ENCODE data around the gene MMP2. TPM values are rescaled to one million over a fixed set of nuclear protein-coding genes. Genes with fewer than 3 reads are reported as not detected.

Gene MMP2
- total RNA-seq, 4 donors from 2014 or later: 211 to 368 (median 256) TPM

DNA sequence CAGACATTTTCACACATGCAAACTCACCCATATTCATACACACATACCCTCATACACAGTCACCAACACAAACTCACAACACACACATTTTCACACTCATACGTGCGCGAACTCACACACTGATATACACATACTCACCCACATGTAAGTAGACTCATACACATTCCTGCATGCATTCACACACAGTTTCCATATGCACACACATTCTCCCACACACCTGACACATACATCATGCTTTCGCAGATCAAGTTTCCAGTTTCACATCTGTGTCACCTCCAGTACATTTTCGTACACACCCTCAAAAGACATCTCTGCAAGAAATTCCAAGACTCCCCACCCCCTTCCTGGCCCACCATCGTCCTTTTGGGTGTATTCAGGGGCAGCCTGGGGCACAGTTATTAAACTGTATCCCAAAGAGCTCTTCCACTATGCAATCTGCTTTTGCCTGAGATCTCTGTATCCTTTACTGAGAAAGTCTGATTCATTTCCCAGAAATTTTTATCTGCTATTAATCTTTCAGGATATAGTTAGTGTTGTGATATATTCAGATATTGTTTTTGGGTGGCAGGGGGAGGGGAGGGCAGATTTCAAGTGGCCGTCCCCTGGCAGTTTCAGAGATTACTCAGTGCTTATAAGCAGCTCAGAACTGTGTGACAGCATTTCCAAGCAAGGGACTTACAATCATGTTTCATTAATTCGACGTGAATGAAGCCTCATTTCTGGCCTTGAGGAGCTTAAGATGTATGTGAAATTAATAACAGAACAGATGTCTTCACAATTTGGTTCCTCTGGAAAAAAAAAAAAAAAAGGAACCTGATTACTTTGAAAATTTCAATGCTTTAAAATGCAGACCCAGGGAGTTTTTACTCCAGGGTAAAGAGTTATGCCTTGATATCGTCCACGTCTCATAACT is 35.3 kb upstream of the MMP2 start:
- no peaks in the 10 kb centered on the region for H3K9me3 ChIP-seq
- intact Hi-C loops (cut with DNase I): no loop called here
- peaks cover 0 to 7% (median 0%) of the 10 kb centered on the region in 4 donors for H3K4me1 ChIP-seq
- WGBS: 45% methylated on average over 11 of the region's 11 CpGs
- H3K4me3 ChIP-seq: no peak overlapping the region
- H3K27me3 ChIP-seq: peaks cover 0 to 4% (median 0%) of the 10 kb centered on the region in 4 donors
- no peak for DNase-seq (ENCODE audit: extremely low spot score)
- no peak overlapping the region for H3K27ac ChIP-seq (replicated peaks in 1 of 4)
- TF ChIP-seq POLR2AphosphoS5 (IDR thresholded peaks at IDR 0.05) (no peak), POLR2A (IDR thresholded peaks at IDR 0.05; ENCODE audit: low read depth) (no peak), EP300 (IDR thresholded peaks at IDR 0.05) (no peak)
- TF ChIP-seq, protein P1, sequence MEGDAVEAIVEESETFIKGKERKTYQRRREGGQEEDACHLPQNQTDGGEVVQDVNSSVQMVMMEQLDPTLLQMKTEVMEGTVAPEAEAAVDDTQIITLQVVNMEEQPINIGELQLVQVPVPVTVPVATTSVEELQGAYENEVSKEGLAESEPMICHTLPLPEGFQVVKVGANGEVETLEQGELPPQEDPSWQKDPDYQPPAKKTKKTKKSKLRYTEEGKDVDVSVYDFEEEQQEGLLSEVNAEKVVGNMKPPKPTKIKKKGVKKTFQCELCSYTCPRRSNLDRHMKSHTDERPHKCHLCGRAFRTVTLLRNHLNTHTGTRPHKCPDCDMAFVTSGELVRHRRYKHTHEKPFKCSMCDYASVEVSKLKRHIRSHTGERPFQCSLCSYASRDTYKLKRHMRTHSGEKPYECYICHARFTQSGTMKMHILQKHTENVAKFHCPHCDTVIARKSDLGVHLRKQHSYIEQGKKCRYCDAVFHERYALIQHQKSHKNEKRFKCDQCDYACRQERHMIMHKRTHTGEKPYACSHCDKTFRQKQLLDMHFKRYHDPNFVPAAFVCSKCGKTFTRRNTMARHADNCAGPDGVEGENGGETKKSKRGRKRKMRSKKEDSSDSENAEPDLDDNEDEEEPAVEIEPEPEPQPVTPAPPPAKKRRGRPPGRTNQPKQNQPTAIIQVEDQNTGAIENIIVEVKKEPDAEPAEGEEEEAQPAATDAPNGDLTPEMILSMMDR (IDR thresholded peaks at IDR 0.05): no peak
- H3K36me3 ChIP-seq: no peaks in the 10 kb centered on the region

DNA sequence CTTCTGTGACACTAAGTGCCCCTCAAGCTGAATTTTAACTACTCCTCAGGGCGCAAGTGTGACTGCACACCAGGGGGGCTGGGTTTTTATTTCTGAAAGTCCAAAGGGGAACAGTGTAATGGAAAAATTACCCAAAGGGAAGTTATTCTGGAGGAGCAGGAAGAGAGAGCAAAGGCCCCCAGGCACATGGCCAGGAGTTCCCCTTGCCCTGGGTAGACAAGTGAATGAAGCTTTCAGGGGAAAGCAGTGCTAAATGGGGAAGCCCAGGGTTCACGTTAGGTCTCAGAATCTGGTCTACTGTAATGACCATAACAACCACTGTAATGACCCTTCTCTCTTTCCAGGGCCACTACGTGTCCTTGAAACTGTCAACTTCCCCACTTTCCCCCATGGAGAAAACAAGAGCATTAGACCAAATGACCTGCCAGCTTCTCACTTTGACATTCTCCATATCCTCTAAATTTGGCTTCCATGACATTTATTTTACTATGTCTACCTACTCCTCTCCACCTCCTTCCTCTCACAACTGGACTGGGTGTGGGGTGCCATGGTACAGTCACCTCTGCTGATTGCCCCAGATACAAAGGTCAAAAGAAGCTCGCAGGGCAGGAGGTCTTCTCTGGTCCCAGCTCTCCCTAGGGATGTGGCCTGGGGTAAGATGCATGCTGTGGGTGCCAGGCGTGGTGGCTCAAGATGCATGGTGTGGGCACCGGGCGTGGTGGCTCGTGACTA is 34.1 kb upstream of the MMP2 start:
- Histone ChIP-seq H3K36me3 (no peaks in the 10 kb centered on the region), H3K27ac (replicated peaks in 1 of 4) (no peak overlapping the region), H3K9me3 (no peaks in the 10 kb centered on the region), H3K4me3 (no peak overlapping the region), H3K4me1 (peaks cover 0 to 7% (median 0%) of the 10 kb centered on the region in 4 donors), H3K27me3 (peaks cover 0 to 4% (median 0%) of the 10 kb centered on the region in 4 donors)
- TF ChIP-seq, protein P1 (IDR thresholded peaks at IDR 0.05): no peak
- TF ChIP-seq EP300 (IDR thresholded peaks at IDR 0.05) (no peak), POLR2AphosphoS5 (IDR thresholded peaks at IDR 0.05) (no peak), POLR2A (IDR thresholded peaks at IDR 0.05; ENCODE audit: low read depth) (no peak)
- intact Hi-C loops (cut with DNase I): no loop called here
- 84% methylated on average over 7 of the region's 8 CpGs for WGBS
- DNase-seq (ENCODE audit: extremely low spot score): no peak

DNA sequence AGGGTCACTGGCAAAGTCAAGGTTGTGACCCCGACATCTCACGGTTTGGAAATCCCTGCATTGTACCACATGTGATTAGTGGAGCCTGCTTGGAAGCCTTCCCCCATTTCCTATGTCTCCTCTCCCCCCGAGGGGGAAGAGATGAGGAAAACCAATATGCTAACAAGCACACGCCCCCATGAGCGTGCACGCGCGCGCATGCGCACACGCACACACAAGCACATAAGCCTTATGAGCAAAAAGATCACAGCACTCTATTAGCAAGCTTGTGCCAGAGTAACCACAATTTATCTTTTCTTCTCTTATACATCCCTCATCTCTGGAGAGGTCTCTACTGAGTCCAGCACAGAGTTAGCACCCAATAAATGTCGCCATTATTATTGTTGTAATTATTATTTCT is 31.8 kb upstream of the MMP2 start:
- 95% methylated on average over 12 of the region's 12 CpGs for WGBS
- Histone ChIP-seq H3K27ac (replicated peaks in 1 of 4) (no peak overlapping the region), H3K27me3 (peaks cover 0 to 4% (median 0%) of the 10 kb centered on the region in 4 donors), H3K9me3 (no peaks in the 10 kb centered on the region), H3K4me3 (no peak overlapping the region), H3K4me1 (peaks cover 0 to 7% (median 0%) of the 10 kb centered on the region in 4 donors), H3K36me3 (no peaks in the 10 kb centered on the region)
- TF ChIP-seq POLR2AphosphoS5 (IDR thresholded peaks at IDR 0.05): no peak
- TF ChIP-seq POLR2A (IDR thresholded peaks at IDR 0.05; ENCODE audit: low read depth): no peak
- TF ChIP-seq, protein P1 (IDR thresholded peaks at IDR 0.05): no peak
- TF ChIP-seq EP300 (IDR thresholded peaks at IDR 0.05): no peak
- intact Hi-C loops (cut with DNase I): no loop called here
- DNase-seq (ENCODE audit: extremely low spot score): no peak

DNA sequence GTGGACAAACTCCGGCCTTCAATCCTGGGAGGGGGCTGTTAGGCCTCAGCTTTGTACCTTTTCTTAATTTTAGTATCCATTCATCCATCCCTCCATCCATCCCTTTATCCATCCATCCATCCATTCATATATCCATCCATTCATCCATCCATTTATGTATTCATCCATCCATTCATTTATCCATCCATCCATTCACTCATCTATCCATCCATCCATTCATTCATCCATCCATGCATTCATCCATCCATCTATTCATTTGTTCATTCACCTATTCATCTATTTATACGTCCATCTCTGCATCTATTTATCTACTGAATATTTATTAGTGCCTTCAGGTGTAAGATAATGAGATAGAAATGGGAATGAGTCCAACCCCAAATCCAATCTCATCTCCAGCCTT is 26.0 kb upstream of the MMP2 start:
- no peak for DNase-seq (ENCODE audit: extremely low spot score)
- intact Hi-C loops (cut with DNase I): no loop called here
- no peaks in the 10 kb centered on the region for H3K4me1 ChIP-seq
- H3K27ac ChIP-seq (replicated peaks in 1 of 4): no peak overlapping the region
- TF ChIP-seq, protein P1 (IDR thresholded peaks at IDR 0.05): no peak
- TF ChIP-seq EP300 (IDR thresholded peaks at IDR 0.05) (no peak), POLR2A (IDR thresholded peaks at IDR 0.05; ENCODE audit: low read depth) (no peak), POLR2AphosphoS5 (IDR thresholded peaks at IDR 0.05) (no peak)
- H3K9me3 ChIP-seq: no peaks in the 10 kb centered on the region
- peaks cover 0 to 4% (median 0%) of the 10 kb centered on the region in 4 donors for H3K27me3 ChIP-seq
- WGBS: 84% methylated on average over 2 of the region's 2 CpGs
- H3K4me3 ChIP-seq: no peak overlapping the region
- no peaks in the 10 kb centered on the region for H3K36me3 ChIP-seq

Data from esophagus muscularis mucosa (tissue), 4 donors.